GM23338 (cell line): Measurements from ENCODE around the gene S100A1. TPM values are rescaled to one million over a fixed set of nuclear protein-coding genes. Genes with fewer than 3 reads are reported as not detected.

Experiments
- ATAC-seq: fragments of 200-7000 bp; cut with Tn5 transposase; 3 replicates; pipeline ENCODE4 v1.9.1; 2020
- DNase-seq: peaks from one replicate; pipeline ENCODE4 v3.0.0-alpha.2; 2015; ENCODE audit warnings: low spot score
- H2AFZ ChIP-seq: fragments of 200-600 bp; sonication (generic); 2 replicates; pipeline ENCODE4 v1.8.0; 2016; ENCODE audit warnings: antibody characterized with exemption, mild to moderate bottlenecking, moderate library complexity
- H3F3A ChIP-seq: fragments of 200-600 bp; sonication (generic); replicated peaks from 2 replicates; pipeline ENCODE4 v1.8.0; 2017; ENCODE audit warnings: antibody characterized with exemption, mixed run types, low read depth
- H3K27ac ChIP-seq: fragments of 200-600 bp; sonication (generic); 2 replicates; pipeline ENCODE4 v1.6.1; 2016; ENCODE audit warnings: low read depth
- H3K27me3 ChIP-seq: fragments of 200-600 bp; sonication (generic); 2 replicates; pipeline ENCODE4 v1.8.0; 2016; ENCODE audit warnings: mild to moderate bottlenecking, mixed run types, moderate library complexity; ENCODE audit not compliant: insufficient read depth
- H3K36me3 ChIP-seq: fragments of 200-600 bp; sonication (generic); 2 replicates; pipeline ENCODE4 v1.8.0; 2016; ENCODE audit warnings: mild to moderate bottlenecking; ENCODE audit not compliant: insufficient read depth
- H3K4me1 ChIP-seq: fragments of 200-600 bp; sonication (generic); 2 replicates; pipeline ENCODE4 v1.8.0; 2016; ENCODE audit warnings: mild to moderate bottlenecking, moderate library complexity; ENCODE audit not compliant: insufficient read depth
- H3K4me2 ChIP-seq: fragments of 200-600 bp; sonication (generic); 2 replicates; pipeline ENCODE4 v1.7.1; 2017; ENCODE audit warnings: mixed run types
- H3K4me3 ChIP-seq: fragments of 200-600 bp; sonication (generic); 2 replicates; pipeline ENCODE4 v1.6.1; 2016; ENCODE audit warnings: mixed run types
- H3K79me2 ChIP-seq: fragments of 200-600 bp; sonication (generic); replicated peaks from 2 replicates; pipeline ENCODE4 v1.8.0; 2017; ENCODE audit warnings: mild to moderate bottlenecking; ENCODE audit not compliant: insufficient read depth
- H3K9me2 ChIP-seq: fragments of 200-600 bp; sonication (generic); 2 replicates; pipeline ENCODE4 v1.8.0; 2017; ENCODE audit not compliant: insufficient read depth
- H4K20me1 ChIP-seq: fragments of 200-600 bp; sonication (generic); replicated peaks from 2 replicates; pipeline ENCODE4 v1.8.0; 2017; ENCODE audit warnings: mild to moderate bottlenecking; ENCODE audit not compliant: insufficient read depth
- H3K27ac Mint-ChIP-seq: 2 replicates; pipeline ENCODE4 v1.8.0; 2020; ENCODE audit warnings: inconsistent platforms, mild to moderate bottlenecking, moderate library complexity, mixed read lengths
- H3K27me3 Mint-ChIP-seq: 3 replicates; pipeline ENCODE4 v1.8.0; 2022; ENCODE audit warnings: low read depth, mild to moderate bottlenecking, moderate library complexity, mixed read lengths, inconsistent platforms; ENCODE audit not compliant: insufficient read depth, poor library complexity
- H3K36me3 Mint-ChIP-seq: 3 replicates; pipeline ENCODE4 v1.8.0; 2021; ENCODE audit warnings: low read depth, mild to moderate bottlenecking, inconsistent platforms, moderate library complexity, mixed read lengths
- H3K4me1 Mint-ChIP-seq: 3 replicates; pipeline ENCODE4 v1.8.0; 2020; ENCODE audit warnings: mild to moderate bottlenecking, inconsistent platforms, mixed read lengths
- H3K4me3 Mint-ChIP-seq: 3 replicates; pipeline ENCODE4 v1.8.0; 2021; ENCODE audit warnings: moderate library complexity, mild to moderate bottlenecking, inconsistent platforms, mixed read lengths
- H3K9me3 Mint-ChIP-seq: 3 replicates; pipeline ENCODE4 v1.8.0; 2020; ENCODE audit warnings: moderate library complexity, mild to moderate bottlenecking, inconsistent platforms, mixed read lengths
- CREB1 ChIP-seq: fragments of 250-450 bp; sonication (Bioruptor Pico); IDR thresholded peaks from 2 replicates; pipeline ENCODE4 v1.5.0; 2020; ENCODE audit warnings: low read depth, mild to moderate bottlenecking, moderate library complexity
- NANOG ChIP-seq: IDR thresholded peaks from 2 replicates; pipeline ENCODE4 v1.6.1; 2016; ENCODE audit warnings: antibody characterized with exemption, borderline replicate concordance
- ZNF331 ChIP-seq: fragments of 250-450 bp; sonication (Bioruptor Pico); IDR thresholded peaks from 2 replicates; pipeline ENCODE4 v1.5.0; 2020; ENCODE audit warnings: low read depth, mild to moderate bottlenecking, moderate library complexity
- polyA plus RNA-seq: library from polyadenylated mRNA; unstranded; fragments of >200 nt; fragmentation: Nextera tagmentation; extraction: Ambion mirVana; gene quantifications from 2 replicates; pipeline ENCODE4 v1.2.1, GENCODE V29; 2016
- total RNA-seq: library from RNA; depleted of rRNA; stranded (reverse); fragments of >200 nt; shearing (Covaris generic); gene quantifications from 2 replicates; pipeline ENCODE4 v1.2.3, GENCODE V29; 2014
- TF ChIP-seq, protein P1 (sequence below): fragments of 250-450 bp; sonication (Bioruptor Pico); IDR thresholded peaks from 2 replicates; pipeline ENCODE4 v1.5.0; 2020; ENCODE audit warnings: mild to moderate bottlenecking, moderate library complexity
- TF ChIP-seq, protein P2 (sequence below): IDR thresholded peaks from one replicate; pipeline ENCODE4 v1.6.1; 2018; ENCODE audit warnings: antibody characterized with exemption; ENCODE audit not compliant: unreplicated experiment
- TF ChIP-seq, protein P3 (sequence below), 2 experiments: fragments of 200-600 bp in 1 of 2; sonication (generic) in 1 of 2; conservative IDR thresholded peaks; 2 replicates each; pipeline versions ENCODE4 v1.5.1 to v1.6.1; 2016 to 2017; ENCODE audit warnings: antibody characterized with exemption in 2 of 2, low read depth in 2 of 2, mild to moderate bottlenecking in 2 of 2, moderate library complexity in 1 of 2

Gene S100A1
- total and polyA plus RNA-seq, 2 experiments from 2014 or later = 0.13 to 0.66 TPM

DNA sequence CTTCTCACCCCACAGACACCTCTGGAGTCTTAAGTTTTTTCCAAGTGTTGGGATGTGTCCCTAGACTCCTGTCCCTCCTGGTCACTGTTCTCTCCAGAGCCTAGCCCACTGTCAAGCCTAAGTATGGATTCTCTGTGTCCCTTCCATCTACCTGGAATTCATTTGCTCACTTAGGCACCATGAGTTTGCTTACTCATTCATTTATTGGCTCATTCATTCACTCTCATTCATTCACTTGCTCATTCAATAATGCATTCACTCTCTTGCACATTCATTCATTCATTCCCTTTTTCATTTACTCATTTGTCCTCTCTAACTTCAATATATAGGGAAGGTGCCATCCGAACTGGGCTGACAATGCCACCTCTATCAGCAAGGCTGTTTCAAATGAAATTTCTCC, 16.9 kb upstream of the S100A1 start:
- H3K36me3 ChIP-seq = no peaks in the 10 kb centered on the region

DNA sequence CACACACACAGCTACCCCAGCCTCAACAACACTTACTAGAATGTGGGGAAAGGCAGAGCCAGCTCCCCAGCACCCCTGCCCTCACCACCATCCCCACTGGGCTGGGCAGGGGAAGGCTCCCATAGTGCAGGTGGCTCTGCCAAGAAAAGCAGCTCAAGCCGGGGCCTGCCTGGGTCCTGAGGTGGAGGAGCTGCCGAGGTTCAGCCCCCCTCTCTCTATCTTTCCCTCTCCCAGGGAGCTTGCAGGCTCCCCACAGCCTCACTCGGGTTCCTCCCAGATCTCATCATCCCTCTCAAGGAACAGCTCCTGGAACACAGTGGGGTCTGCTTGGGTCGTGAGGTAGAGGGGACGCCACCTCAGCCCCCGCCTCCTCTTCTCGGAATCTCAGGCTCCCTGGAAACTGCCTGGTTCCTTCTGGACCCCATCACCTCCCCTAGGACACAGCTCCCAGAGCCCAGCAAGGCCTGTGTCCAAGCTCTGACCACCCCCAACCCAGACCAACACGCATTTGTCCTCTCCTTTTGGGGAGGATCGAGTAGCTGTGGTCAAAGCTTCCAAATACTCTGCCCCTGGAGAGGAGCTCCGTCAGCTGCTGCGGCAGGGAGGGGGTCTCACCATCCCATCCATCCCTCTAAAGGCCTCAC, 16.0 kb upstream of the S100A1 start:
- ATAC-seq (no peak; the same call in 2 of the 3 replicates), DNase-seq (no peak)
- H3K27ac Mint-ChIP-seq = no peak overlapping the region; the same call in 1 of the 2 replicates
- Histone ChIP-seq H3K36me3 (no peaks in the 10 kb centered on the region), H3K4me1 (peaks cover 31% of the 10 kb centered on the region), H3F3A (no peaks in the 10 kb centered on the region; the same call in 1 of the 2 replicates), H3K27me3 (no peaks in the 10 kb centered on the region), H4K20me1 (no peaks in the 10 kb centered on the region), H3K4me2 (peak overlapping the region; percentile 69), H3K4me3 (0 out of 2 replicates have a peak overlapping the region, but pooled peaks have one; percentile 28), H2AFZ (peak overlapping the region; percentile 85), H3K9me2 (no peaks in the 10 kb centered on the region), H3K27ac (no peak overlapping the region), H3K79me2 (no peaks in the 10 kb centered on the region)
- H3K36me3 Mint-ChIP-seq = no peaks in the 10 kb centered on the region; the same call in 2 of the 3 replicates
- peaks cover 58% of the 10 kb centered on the region for H3K4me1 Mint-ChIP-seq
- H3K27me3 Mint-ChIP-seq = peaks cover 20% of the 10 kb centered on the region
- H3K4me3 Mint-ChIP-seq = peak overlapping the region; percentile 58
- no peaks in the 10 kb centered on the region for H3K9me3 Mint-ChIP-seq
- TF ChIP-seq CREB1 (no peak), NANOG (no peak)
- TF ChIP-seq, protein P1, sequence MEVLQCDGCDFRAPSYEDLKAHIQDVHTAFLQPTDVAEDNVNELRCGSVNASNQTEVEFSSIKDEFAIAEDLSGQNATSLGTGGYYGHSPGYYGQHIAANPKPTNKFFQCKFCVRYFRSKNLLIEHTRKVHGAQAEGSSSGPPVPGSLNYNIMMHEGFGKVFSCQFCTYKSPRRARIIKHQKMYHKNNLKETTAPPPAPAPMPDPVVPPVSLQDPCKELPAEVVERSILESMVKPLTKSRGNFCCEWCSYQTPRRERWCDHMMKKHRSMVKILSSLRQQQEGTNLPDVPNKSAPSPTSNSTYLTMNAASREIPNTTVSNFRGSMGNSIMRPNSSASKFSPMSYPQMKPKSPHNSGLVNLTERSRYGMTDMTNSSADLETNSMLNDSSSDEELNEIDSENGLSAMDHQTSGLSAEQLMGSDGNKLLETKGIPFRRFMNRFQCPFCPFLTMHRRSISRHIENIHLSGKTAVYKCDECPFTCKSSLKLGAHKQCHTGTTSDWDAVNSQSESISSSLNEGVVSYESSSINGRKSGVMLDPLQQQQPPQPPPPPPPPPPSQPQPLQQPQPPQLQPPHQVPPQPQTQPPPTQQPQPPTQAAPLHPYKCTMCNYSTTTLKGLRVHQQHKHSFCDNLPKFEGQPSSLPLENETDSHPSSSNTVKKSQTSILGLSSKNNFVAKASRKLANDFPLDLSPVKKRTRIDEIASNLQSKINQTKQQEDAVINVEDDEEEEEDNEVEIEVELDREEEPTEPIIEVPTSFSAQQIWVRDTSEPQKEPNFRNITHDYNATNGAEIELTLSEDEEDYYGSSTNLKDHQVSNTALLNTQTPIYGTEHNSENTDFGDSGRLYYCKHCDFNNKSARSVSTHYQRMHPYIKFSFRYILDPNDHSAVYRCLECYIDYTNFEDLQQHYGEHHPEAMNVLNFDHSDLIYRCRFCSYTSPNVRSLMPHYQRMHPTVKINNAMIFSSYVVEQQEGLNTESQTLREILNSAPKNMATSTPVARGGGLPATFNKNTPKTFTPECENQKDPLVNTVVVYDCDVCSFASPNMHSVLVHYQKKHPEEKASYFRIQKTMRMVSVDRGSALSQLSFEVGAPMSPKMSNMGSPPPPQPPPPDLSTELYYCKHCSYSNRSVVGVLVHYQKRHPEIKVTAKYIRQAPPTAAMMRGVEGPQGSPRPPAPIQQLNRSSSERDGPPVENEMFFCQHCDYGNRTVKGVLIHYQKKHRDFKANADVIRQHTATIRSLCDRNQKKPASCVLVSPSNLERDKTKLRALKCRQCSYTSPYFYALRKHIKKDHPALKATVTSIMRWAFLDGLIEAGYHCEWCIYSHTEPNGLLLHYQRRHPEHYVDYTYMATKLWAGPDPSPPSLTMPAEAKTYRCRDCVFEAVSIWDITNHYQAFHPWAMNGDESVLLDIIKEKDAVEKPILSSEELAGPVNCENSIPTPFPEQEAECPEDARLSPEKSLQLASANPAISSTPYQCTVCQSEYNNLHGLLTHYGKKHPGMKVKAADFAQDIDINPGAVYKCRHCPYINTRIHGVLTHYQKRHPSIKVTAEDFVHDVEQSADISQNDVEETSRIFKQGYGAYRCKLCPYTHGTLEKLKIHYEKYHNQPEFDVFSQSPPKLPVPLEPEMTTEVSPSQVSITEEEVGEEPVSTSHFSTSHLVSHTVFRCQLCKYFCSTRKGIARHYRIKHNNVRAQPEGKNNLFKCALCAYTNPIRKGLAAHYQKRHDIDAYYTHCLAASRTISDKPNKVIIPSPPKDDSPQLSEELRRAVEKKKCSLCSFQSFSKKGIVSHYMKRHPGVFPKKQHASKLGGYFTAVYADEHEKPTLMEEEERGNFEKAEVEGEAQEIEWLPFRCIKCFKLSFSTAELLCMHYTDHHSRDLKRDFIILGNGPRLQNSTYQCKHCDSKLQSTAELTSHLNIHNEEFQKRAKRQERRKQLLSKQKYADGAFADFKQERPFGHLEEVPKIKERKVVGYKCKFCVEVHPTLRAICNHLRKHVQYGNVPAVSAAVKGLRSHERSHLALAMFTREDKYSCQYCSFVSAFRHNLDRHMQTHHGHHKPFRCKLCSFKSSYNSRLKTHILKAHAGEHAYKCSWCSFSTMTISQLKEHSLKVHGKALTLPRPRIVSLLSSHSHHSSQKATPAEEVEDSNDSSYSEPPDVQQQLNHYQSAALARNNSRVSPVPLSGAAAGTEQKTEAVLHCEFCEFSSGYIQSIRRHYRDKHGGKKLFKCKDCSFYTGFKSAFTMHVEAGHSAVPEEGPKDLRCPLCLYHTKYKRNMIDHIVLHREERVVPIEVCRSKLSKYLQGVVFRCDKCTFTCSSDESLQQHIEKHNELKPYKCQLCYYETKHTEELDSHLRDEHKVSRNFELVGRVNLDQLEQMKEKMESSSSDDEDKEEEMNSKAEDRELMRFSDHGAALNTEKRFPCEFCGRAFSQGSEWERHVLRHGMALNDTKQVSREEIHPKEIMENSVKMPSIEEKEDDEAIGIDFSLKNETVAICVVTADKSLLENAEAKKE = no peak
- TF ChIP-seq, protein P2, sequence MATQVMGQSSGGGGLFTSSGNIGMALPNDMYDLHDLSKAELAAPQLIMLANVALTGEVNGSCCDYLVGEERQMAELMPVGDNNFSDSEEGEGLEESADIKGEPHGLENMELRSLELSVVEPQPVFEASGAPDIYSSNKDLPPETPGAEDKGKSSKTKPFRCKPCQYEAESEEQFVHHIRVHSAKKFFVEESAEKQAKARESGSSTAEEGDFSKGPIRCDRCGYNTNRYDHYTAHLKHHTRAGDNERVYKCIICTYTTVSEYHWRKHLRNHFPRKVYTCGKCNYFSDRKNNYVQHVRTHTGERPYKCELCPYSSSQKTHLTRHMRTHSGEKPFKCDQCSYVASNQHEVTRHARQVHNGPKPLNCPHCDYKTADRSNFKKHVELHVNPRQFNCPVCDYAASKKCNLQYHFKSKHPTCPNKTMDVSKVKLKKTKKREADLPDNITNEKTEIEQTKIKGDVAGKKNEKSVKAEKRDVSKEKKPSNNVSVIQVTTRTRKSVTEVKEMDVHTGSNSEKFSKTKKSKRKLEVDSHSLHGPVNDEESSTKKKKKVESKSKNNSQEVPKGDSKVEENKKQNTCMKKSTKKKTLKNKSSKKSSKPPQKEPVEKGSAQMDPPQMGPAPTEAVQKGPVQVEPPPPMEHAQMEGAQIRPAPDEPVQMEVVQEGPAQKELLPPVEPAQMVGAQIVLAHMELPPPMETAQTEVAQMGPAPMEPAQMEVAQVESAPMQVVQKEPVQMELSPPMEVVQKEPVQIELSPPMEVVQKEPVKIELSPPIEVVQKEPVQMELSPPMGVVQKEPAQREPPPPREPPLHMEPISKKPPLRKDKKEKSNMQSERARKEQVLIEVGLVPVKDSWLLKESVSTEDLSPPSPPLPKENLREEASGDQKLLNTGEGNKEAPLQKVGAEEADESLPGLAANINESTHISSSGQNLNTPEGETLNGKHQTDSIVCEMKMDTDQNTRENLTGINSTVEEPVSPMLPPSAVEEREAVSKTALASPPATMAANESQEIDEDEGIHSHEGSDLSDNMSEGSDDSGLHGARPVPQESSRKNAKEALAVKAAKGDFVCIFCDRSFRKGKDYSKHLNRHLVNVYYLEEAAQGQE = no peak

More for the DNA sequence above, 16.9 kb upstream of the S100A1 start:
- Histone ChIP-seq H4K20me1 (no peaks in the 10 kb centered on the region), H3K27me3 (no peaks in the 10 kb centered on the region), H3K4me1 (peaks cover 34% of the 10 kb centered on the region), H3K27ac (no peak overlapping the region), H3K4me3 (no peak overlapping the region), H3K9me2 (no peaks in the 10 kb centered on the region), H2AFZ (no peak overlapping the region), H3F3A (no peaks in the 10 kb centered on the region; the same call in 1 of the 2 replicates), H3K4me2 (no peak overlapping the region), H3K79me2 (no peaks in the 10 kb centered on the region)
- H3K36me3 Mint-ChIP-seq = no peaks in the 10 kb centered on the region; the same call in 2 of the 3 replicates
- H3K4me1 Mint-ChIP-seq = peaks cover 55% of the 10 kb centered on the region
- TF ChIP-seq, protein P3, sequence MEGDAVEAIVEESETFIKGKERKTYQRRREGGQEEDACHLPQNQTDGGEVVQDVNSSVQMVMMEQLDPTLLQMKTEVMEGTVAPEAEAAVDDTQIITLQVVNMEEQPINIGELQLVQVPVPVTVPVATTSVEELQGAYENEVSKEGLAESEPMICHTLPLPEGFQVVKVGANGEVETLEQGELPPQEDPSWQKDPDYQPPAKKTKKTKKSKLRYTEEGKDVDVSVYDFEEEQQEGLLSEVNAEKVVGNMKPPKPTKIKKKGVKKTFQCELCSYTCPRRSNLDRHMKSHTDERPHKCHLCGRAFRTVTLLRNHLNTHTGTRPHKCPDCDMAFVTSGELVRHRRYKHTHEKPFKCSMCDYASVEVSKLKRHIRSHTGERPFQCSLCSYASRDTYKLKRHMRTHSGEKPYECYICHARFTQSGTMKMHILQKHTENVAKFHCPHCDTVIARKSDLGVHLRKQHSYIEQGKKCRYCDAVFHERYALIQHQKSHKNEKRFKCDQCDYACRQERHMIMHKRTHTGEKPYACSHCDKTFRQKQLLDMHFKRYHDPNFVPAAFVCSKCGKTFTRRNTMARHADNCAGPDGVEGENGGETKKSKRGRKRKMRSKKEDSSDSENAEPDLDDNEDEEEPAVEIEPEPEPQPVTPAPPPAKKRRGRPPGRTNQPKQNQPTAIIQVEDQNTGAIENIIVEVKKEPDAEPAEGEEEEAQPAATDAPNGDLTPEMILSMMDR (conservative IDR thresholded peaks at IDR 0.05; ENCODE audit: low read depth in 2 of 2) = no peak
- TF ChIP-seq ZNF331 = no peak
- DNase-seq = no peak
- peaks cover 20% of the 10 kb centered on the region for H3K27me3 Mint-ChIP-seq
- H3K27ac Mint-ChIP-seq = no peak overlapping the region
- no peak for ATAC-seq
- H3K4me3 Mint-ChIP-seq = no peak overlapping the region
- H3K9me3 Mint-ChIP-seq = no peaks in the 10 kb centered on the region
